CD4-positive, alpha-beta T cell (primary cell): ENCODE data around the gene AGBL4. TPM values are rescaled to one million over a fixed set of nuclear protein-coding genes. Genes with fewer than 3 reads are reported as not detected.

Source experiments
- ATAC-seq: fragments of 200-7000 bp; cut with Tn5 transposase; one replicate; pipeline ENCODE4 v1.10.0; 2022; ENCODE audit warnings: mild to moderate bottlenecking; ENCODE audit not compliant: poor library complexity
- CTCF ChIA-PET: fragments of 350-600 bp; sonication (Branson Sonifier 250); formaldehyde crosslinking; loops from one replicate; lab custom pipeline; 2021; ENCODE audit warnings: antibody characterized with exemption, inconsistent platforms; lab: Charles Lee
- POLR2A ChIA-PET: fragments of 350-600 bp; sonication (Branson Sonifier 250); formaldehyde crosslinking; loops from one replicate; lab custom pipeline; 2021; ENCODE audit warnings: antibody characterized with exemption, inconsistent platforms; lab: Charles Lee
- DNase-seq, 14 experiments: peaks; one replicate each; pipeline ENCODE4 v3.0.0-alpha.2; 2013 to 2020; ENCODE audit warnings: mixed read lengths in 2 of 14
- H3K27ac ChIP-seq, 2 donors: one replicate each; pipeline versions ENCODE4 v1.5.1 to v1.7.0; 2013; ENCODE audit warnings: low read length in 2 of 2, low read depth in 1 of 2, mild to moderate bottlenecking in 1 of 2
- H3K27me3 ChIP-seq, 2 experiments: 1 replicate in 1 of 2; 2 replicates in 1 of 2; pipeline versions ENCODE4 v1.6.1 to v1.7.0; 2013; ENCODE audit warnings: low read length in 2 of 2, control low read depth in 1 of 2, mild to moderate bottlenecking in 1 of 2, moderate library complexity in 1 of 2; ENCODE audit not compliant: insufficient read depth in 2 of 2, control insufficient read depth in 1 of 2
- H3K36me3 ChIP-seq: one replicate; pipeline ENCODE4 v1.6.1; 2013; ENCODE audit warnings: low read length, control low read depth; ENCODE audit not compliant: insufficient read depth
- H3K4me1 ChIP-seq: one replicate; pipeline ENCODE4 v1.6.1; 2013; ENCODE audit warnings: low read length, control low read depth; ENCODE audit not compliant: insufficient read depth
- H3K4me3 ChIP-seq: one replicate; pipeline ENCODE4 v1.5.1; 2013; ENCODE audit warnings: mild to moderate bottlenecking, low read length, moderate library complexity
- H3K9me3 ChIP-seq, 2 experiments: 1 replicate in 1 of 2; 2 replicates in 1 of 2; pipeline versions ENCODE4 v1.6.1 to v1.7.0; 2013; ENCODE audit warnings: low read length in 2 of 2, mild to moderate bottlenecking in 2 of 2, control low read depth in 1 of 2, moderate library complexity in 1 of 2; ENCODE audit not compliant: control insufficient read depth in 1 of 2, insufficient read depth in 1 of 2
- H3K27ac Mint-ChIP-seq: one replicate; pipeline ENCODE4 v1.8.0; 2020; ENCODE audit warnings: mixed read lengths
- H3K27me3 Mint-ChIP-seq: one replicate; pipeline ENCODE4 v1.8.0; 2021; ENCODE audit warnings: mixed read lengths
- H3K36me3 Mint-ChIP-seq: one replicate; pipeline ENCODE4 v1.8.0; 2021; ENCODE audit warnings: low read depth, mixed read lengths
- H3K4me1 Mint-ChIP-seq: one replicate; pipeline ENCODE4 v1.8.0; 2021; ENCODE audit warnings: low read depth, mixed read lengths
- H3K4me3 Mint-ChIP-seq: one replicate; pipeline ENCODE4 v1.8.0; 2020; ENCODE audit warnings: mild to moderate bottlenecking, mixed read lengths
- H3K9me3 Mint-ChIP-seq: one replicate; pipeline ENCODE4 v1.8.0; 2020; ENCODE audit warnings: mixed read lengths
- intact Hi-C, 2 experiments: fragments of 100-400 bp; cut with DNase I in 1 of 2; cut with micrococcal nuclease in 1 of 2; formaldehyde crosslinking; loops; one replicate each; pipeline versions ENCODE4 v1.15.1 to v1.9.0; 2023 to 2025; cut with DNase I, micrococcal nuclease
- total RNA-seq, 174 experiments: library from RNA in 2 of 174; stranded (reverse) in 2 of 174; gene quantifications; one replicate each; pipeline ENCODE4 v1.2.3 and lab custom pipeline; 2021 to 2026
- TF ChIP-seq, protein P1 (sequence below): fragments of 200-600 bp; IDR thresholded peaks from one replicate; pipeline ENCODE4 v1.8.0; 2022; ENCODE audit warnings: antibody characterized with exemption, mild to moderate bottlenecking

Gene AGBL4
- total RNA-seq, 2 experiments from 2014 or later = 0.11 TPM; not detected in 1

GRCh38 chr1:49435291-49435690 is 588.5 kb downstream of the AGBL4 start:
- peaks cover 0 to 5% of the 10 kb centered on the region in 2 experiments for H3K9me3 ChIP-seq
- CTCF ChIA-PET = no interaction called here

GRCh38 chr1:49424782-49425181 is 599.0 kb downstream of the AGBL4 start:
- Mint-ChIP-seq H3K36me3 (no peaks in the 10 kb centered on the region), H3K27me3 (no peaks in the 10 kb centered on the region), H3K9me3 (peaks cover 9% of the 10 kb centered on the region), H3K27ac (no peak overlapping the region), H3K4me3 (no peak overlapping the region), H3K4me1 (no peaks in the 10 kb centered on the region)
- no peaks in the 10 kb centered on the region for H3K4me1 ChIP-seq
- CTCF ChIA-PET = no interaction called here
- H3K4me3 ChIP-seq = no peak overlapping the region
- POLR2A ChIA-PET = no interaction called here
- no peaks in the 10 kb centered on the region for H3K27me3 ChIP-seq
- DNase-seq (no peak), ATAC-seq (no peak)
- H3K9me3 ChIP-seq = no peaks in the 10 kb centered on the region
- no peaks in the 10 kb centered on the region for H3K36me3 ChIP-seq
- H3K27ac ChIP-seq = no peak overlapping the region
- TF ChIP-seq, protein P1, sequence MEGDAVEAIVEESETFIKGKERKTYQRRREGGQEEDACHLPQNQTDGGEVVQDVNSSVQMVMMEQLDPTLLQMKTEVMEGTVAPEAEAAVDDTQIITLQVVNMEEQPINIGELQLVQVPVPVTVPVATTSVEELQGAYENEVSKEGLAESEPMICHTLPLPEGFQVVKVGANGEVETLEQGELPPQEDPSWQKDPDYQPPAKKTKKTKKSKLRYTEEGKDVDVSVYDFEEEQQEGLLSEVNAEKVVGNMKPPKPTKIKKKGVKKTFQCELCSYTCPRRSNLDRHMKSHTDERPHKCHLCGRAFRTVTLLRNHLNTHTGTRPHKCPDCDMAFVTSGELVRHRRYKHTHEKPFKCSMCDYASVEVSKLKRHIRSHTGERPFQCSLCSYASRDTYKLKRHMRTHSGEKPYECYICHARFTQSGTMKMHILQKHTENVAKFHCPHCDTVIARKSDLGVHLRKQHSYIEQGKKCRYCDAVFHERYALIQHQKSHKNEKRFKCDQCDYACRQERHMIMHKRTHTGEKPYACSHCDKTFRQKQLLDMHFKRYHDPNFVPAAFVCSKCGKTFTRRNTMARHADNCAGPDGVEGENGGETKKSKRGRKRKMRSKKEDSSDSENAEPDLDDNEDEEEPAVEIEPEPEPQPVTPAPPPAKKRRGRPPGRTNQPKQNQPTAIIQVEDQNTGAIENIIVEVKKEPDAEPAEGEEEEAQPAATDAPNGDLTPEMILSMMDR = no peak
- intact Hi-C loops = no loop called here

More at GRCh38 chr1:49435291-49435690, 588.5 kb downstream of the AGBL4 start:
- Mint-ChIP-seq H3K4me1 (no peaks in the 10 kb centered on the region), H3K27ac (no peak overlapping the region), H3K9me3 (peaks cover 7% of the 10 kb centered on the region), H3K36me3 (no peaks in the 10 kb centered on the region), H3K4me3 (no peak overlapping the region), H3K27me3 (no peaks in the 10 kb centered on the region)
- intact Hi-C loops = no loop called here
- Histone ChIP-seq H3K4me3 (no peak overlapping the region), H3K36me3 (no peaks in the 10 kb centered on the region), H3K4me1 (no peaks in the 10 kb centered on the region), H3K27me3 (no peaks in the 10 kb centered on the region), H3K27ac (no peak overlapping the region)
- POLR2A ChIA-PET = no interaction called here
- TF ChIP-seq, protein P1 = no peak
- ATAC-seq = no peak
- DNase-seq = no peak

- no peak overlapping the region for H3K27ac Mint-ChIP-seq
- CTCF ChIA-PET = no interaction called here
- H3K36me3 Mint-ChIP-seq = no peaks in the 10 kb centered on the region
- H3K27me3 Mint-ChIP-seq = no peaks in the 10 kb centered on the region
- no peak overlapping the region for H3K4me3 Mint-ChIP-seq
- H3K4me1 Mint-ChIP-seq = no peaks in the 10 kb centered on the region
- Histone ChIP-seq H3K4me1 (no peaks in the 10 kb centered on the region), H3K36me3 (no peaks in the 10 kb centered on the region), H3K27me3 (no peaks in the 10 kb centered on the region), H3K4me3 (no peak overlapping the region), H3K9me3 (no peaks in the 10 kb centered on the region), H3K27ac (no peak overlapping the region)
- ATAC-seq = no peak
- DNase-seq = no peak
- intact Hi-C loops = no loop called here
- POLR2A ChIA-PET = no interaction called here
- H3K9me3 Mint-ChIP-seq = no peaks in the 10 kb centered on the region
- TF ChIP-seq, protein P1 = no peak
Observed at GRCh38 chr1:49416758-49417157, 607.0 kb downstream of the AGBL4 start.
